ENCODE data around the gene EXOSC10.

DNA sequence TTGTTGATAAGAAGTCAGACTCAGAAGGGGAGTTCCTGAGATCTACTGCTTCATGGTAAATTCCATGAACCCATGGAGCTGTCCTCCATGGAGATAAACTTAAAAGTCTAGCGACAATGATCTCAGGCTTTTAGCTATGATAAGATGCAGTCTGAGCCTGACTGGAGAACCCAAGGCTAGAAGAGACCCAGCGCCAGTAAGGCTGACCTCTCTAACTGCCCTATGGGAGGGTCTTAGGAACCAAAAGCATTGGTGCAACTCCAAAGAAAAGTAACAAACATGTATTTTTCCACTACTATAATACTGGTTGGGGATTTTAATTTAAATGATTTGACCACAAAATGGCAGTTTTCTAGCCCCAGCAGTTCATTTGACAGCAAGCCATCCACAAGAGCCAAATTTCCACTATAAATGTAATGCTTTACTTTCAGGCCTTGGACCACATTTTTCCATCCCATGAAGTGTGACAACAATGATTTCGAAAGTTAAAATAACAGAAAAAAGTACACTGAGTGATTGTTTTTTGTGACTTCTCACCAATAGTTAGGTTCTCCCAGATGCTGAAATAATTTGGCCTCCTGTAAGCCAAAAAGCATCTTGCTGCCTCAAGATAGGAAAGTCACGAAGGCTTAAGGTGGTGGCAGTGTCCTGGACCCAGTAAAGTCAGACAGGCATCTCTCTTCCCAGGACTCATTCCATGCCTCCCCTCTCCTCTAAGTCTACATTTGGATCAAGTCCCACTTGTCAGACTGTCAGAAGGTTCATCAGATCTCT is 43.1 kb upstream of the EXOSC10 start:
- TF ChIP-seq, protein P1, sequence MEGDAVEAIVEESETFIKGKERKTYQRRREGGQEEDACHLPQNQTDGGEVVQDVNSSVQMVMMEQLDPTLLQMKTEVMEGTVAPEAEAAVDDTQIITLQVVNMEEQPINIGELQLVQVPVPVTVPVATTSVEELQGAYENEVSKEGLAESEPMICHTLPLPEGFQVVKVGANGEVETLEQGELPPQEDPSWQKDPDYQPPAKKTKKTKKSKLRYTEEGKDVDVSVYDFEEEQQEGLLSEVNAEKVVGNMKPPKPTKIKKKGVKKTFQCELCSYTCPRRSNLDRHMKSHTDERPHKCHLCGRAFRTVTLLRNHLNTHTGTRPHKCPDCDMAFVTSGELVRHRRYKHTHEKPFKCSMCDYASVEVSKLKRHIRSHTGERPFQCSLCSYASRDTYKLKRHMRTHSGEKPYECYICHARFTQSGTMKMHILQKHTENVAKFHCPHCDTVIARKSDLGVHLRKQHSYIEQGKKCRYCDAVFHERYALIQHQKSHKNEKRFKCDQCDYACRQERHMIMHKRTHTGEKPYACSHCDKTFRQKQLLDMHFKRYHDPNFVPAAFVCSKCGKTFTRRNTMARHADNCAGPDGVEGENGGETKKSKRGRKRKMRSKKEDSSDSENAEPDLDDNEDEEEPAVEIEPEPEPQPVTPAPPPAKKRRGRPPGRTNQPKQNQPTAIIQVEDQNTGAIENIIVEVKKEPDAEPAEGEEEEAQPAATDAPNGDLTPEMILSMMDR (IDR thresholded peaks at IDR 0.05), result no peak
- no peak for TF ChIP-seq POLR2A (IDR thresholded peaks at IDR 0.05)

Data from adrenal gland (tissue), 5 donors.